Keratinocyte (primary cell): Measurements from ENCODE around the gene RBFOX1. TPM values are rescaled to one million over a fixed set of nuclear protein-coding genes. Genes with fewer than 3 reads are reported as not detected.

Experiments used
- DNase-seq: peaks from one replicate; pipeline ENCODE4 v3.0.0-alpha.2; 2011; ENCODE audit warnings: low read depth, missing footprints, low spot score
- FAIRE-seq: peaks from 2 replicates; lab custom pipeline; 2011; peaks lifted over from hg19 to GRCh38; lab: Jason Lieb, UNC
- H2AFZ ChIP-seq: 2 replicates; pipeline ENCODE4 v1.6.0; 2012; ENCODE audit warnings: low read length, control low read depth, inconsistent platforms; ENCODE audit not compliant: control insufficient read depth
- H3K27ac ChIP-seq: 2 replicates; pipeline ENCODE4 v1.5.1; 2011; ENCODE audit warnings: low read length; ENCODE audit not compliant: control insufficient read depth, insufficient read depth
- H3K27me3 ChIP-seq: 3 replicates; pipeline ENCODE4 v1.6.0; 2011; ENCODE audit warnings: low read length; ENCODE audit not compliant: control insufficient read depth, insufficient read depth; ENCODE audit errors: extremely low read depth
- H3K36me3 ChIP-seq, 2 experiments: 2 replicates in 1 of 2; 3 replicates in 1 of 2; pipeline ENCODE4 v1.5.1; 2011; ENCODE audit warnings: low read length in 2 of 2, mild to moderate bottlenecking in 1 of 2; ENCODE audit not compliant: control insufficient read depth in 2 of 2, insufficient read depth in 2 of 2; ENCODE audit errors: extremely low read depth in 1 of 2
- H3K4me1 ChIP-seq: 3 replicates; pipeline ENCODE4 v1.5.1; 2011; ENCODE audit warnings: low read length; ENCODE audit not compliant: control insufficient read depth, insufficient read depth; ENCODE audit errors: extremely low read depth
- H3K4me2 ChIP-seq: 3 replicates; pipeline ENCODE4 v1.6.0; 2011; ENCODE audit warnings: low read depth, low read length; ENCODE audit not compliant: control insufficient read depth, insufficient read depth; ENCODE audit errors: extremely low read depth
- H3K4me3 ChIP-seq, 3 experiments: fragments of 200-600 bp in 1 of 3; sonication (generic) in 1 of 3; 2 replicates in 2 of 3; 3 replicates in 1 of 3; pipeline ENCODE4 v1.5.1; 2011 to 2016; ENCODE audit warnings: low read length in 3 of 3, mild to moderate bottlenecking in 3 of 3, control low read depth in 2 of 3, inconsistent platforms in 1 of 3, low read depth in 1 of 3, mixed read lengths in 1 of 3, mixed run types in 1 of 3, moderate library complexity in 1 of 3; ENCODE audit not compliant: control insufficient read depth in 2 of 3, insufficient read depth in 2 of 3; ENCODE audit errors: extremely low read depth in 1 of 3
- H3K79me2 ChIP-seq: 2 replicates; pipeline ENCODE4 v1.6.0; 2012; ENCODE audit warnings: low read length; ENCODE audit not compliant: control insufficient read depth, insufficient read depth
- H3K9ac ChIP-seq: 3 replicates; pipeline ENCODE4 v1.6.0; 2011; ENCODE audit warnings: low read length; ENCODE audit not compliant: control insufficient read depth, insufficient read depth; ENCODE audit errors: extremely low read depth
- H3K9me1 ChIP-seq: 3 replicates; pipeline ENCODE4 v1.6.0; 2011; ENCODE audit warnings: low read length; ENCODE audit not compliant: control insufficient read depth, insufficient read depth; ENCODE audit errors: extremely low read depth
- H3K9me3 ChIP-seq: 2 replicates; pipeline ENCODE4 v1.5.1; 2012; ENCODE audit warnings: low read depth, low read length; ENCODE audit not compliant: control insufficient read depth
- H4K20me1 ChIP-seq: 3 replicates; pipeline ENCODE4 v1.6.0; 2011; ENCODE audit warnings: low read length; ENCODE audit not compliant: control insufficient read depth, insufficient read depth; ENCODE audit errors: extremely low read depth
- EZH2 ChIP-seq: IDR thresholded peaks from one replicate; pipeline ENCODE4 v1.6.1; 2012; ENCODE audit warnings: inconsistent platforms, mild to moderate bottlenecking, low read length, moderate library complexity
- dilution Hi-C: fragments of 300-500 bp; cut with MboI; formaldehyde crosslinking; loops from one replicate; pipeline ENCODE4 v1.7.0; 2020; ENCODE audit warnings: low sequenced_read_pairs; ENCODE audit not compliant: extremely low pct_ligation_motif_present
- polyA plus RNA-seq, 5 experiments: library from polyadenylated mRNA; depleted of rRNA in 3 of 5; stranded (reverse) in 3 of 5; stranded (forward) in 1 of 5; unstranded in 1 of 5; fragments of >200 nt; gene quantifications; 1 replicate in 1 of 5; 2 replicates in 3 of 5; 3 replicates in 1 of 5; pipeline versions ENCODE4 v1.2.1 to v1.2.3, GENCODE V29; 2011 to 2012; ENCODE audit warnings: missing spikeins in 2 of 5, low read depth in 1 of 5, low replicate concordance in 1 of 5
- TF ChIP-seq, protein P1 (sequence below), 3 experiments: IDR thresholded peaks in 1 of 3; conservative IDR thresholded peaks in 1 of 3; optimal IDR thresholded peaks in 1 of 3; 2 replicates in 2 of 3; 3 replicates in 1 of 3; pipeline versions ENCODE3 to v1.5.1; 2011; ENCODE audit warnings: low read length in 3 of 3, mild to moderate bottlenecking in 3 of 3, moderate library complexity in 2 of 3, control low read depth in 1 of 3, inconsistent platforms in 1 of 3; ENCODE audit not compliant: insufficient read depth in 2 of 3; ENCODE audit errors: extremely low read depth in 1 of 3

The RBFOX1 gene
- polyA plus RNA-seq, 1 donor (not counting 4 experiments of a cell fraction or from before 2014, with no cell fraction given) = not detected

DNA sequence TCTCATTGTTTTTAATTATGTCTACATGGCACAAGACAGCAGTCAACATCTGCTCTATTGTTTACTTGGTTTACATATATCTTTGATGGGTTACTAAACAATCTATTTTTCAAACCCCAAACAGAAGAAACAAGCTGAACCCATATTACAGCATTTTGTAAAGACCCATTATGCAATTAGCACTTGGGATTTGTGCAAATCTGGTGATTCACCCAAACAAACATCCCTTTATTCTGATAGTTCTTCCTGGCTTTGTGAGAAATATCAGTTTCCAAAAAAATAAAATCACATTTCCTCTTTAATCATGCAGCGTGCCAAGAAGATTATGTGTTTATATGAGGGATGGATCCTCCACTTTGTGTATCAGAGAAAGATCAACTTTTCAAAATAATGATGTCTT is 16.8 kb upstream of the RBFOX1 start:
- H3K4me1 ChIP-seq = no peaks in the 10 kb centered on the region
- H3K9me1 ChIP-seq = no peaks in the 10 kb centered on the region
- no peak overlapping the region for H3K4me2 ChIP-seq
- dilution Hi-C loops = no loop called here
- DNase-seq (no peak), FAIRE-seq (no peak)
- H2AFZ ChIP-seq = no peak overlapping the region
- no peaks in the 10 kb centered on the region for H3K27me3 ChIP-seq
- H3K79me2 ChIP-seq = no peaks in the 10 kb centered on the region
- H3K4me3 ChIP-seq = no peak overlapping the region
- no peak overlapping the region for H3K27ac ChIP-seq
- no peak overlapping the region for H3K9ac ChIP-seq
- no peaks in the 10 kb centered on the region for H4K20me1 ChIP-seq
- H3K9me3 ChIP-seq = peaks cover 5% of the 10 kb centered on the region
- TF ChIP-seq, protein P1, sequence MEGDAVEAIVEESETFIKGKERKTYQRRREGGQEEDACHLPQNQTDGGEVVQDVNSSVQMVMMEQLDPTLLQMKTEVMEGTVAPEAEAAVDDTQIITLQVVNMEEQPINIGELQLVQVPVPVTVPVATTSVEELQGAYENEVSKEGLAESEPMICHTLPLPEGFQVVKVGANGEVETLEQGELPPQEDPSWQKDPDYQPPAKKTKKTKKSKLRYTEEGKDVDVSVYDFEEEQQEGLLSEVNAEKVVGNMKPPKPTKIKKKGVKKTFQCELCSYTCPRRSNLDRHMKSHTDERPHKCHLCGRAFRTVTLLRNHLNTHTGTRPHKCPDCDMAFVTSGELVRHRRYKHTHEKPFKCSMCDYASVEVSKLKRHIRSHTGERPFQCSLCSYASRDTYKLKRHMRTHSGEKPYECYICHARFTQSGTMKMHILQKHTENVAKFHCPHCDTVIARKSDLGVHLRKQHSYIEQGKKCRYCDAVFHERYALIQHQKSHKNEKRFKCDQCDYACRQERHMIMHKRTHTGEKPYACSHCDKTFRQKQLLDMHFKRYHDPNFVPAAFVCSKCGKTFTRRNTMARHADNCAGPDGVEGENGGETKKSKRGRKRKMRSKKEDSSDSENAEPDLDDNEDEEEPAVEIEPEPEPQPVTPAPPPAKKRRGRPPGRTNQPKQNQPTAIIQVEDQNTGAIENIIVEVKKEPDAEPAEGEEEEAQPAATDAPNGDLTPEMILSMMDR (optimal IDR thresholded peaks at IDR 0.05 in 1 of 3, IDR thresholded peaks at IDR 0.05 in 1 of 3, conservative IDR thresholded peaks at IDR 0.05 in 1 of 3; ENCODE audit: extremely low read depth in 1 of 3, insufficient read depth in 2 of 3, low read length in 3 of 3) = no peak
- TF ChIP-seq EZH2 = no peak
- H3K36me3 ChIP-seq = no peaks in the 10 kb centered on the region

GRCh38 chr16:7316281-7316888 is 16.3 kb upstream of the RBFOX1 start:
- DNase-seq = no peak
- H3K4me3 ChIP-seq = no peak overlapping the region
- no peaks in the 10 kb centered on the region for H3K27me3 ChIP-seq
- no peak overlapping the region for H3K27ac ChIP-seq
- H3K4me1 ChIP-seq = no peaks in the 10 kb centered on the region
- H3K4me2 ChIP-seq = no peak overlapping the region
- no peaks in the 10 kb centered on the region for H3K79me2 ChIP-seq
- no peaks in the 10 kb centered on the region for H3K9me1 ChIP-seq
- TF ChIP-seq EZH2 = no peak
- TF ChIP-seq, protein P1 (optimal IDR thresholded peaks at IDR 0.05 in 1 of 3, IDR thresholded peaks at IDR 0.05 in 1 of 3, conservative IDR thresholded peaks at IDR 0.05 in 1 of 3; ENCODE audit: extremely low read depth in 1 of 3, insufficient read depth in 2 of 3, low read length in 3 of 3) = no peak
- peaks cover 5% of the 10 kb centered on the region for H3K9me3 ChIP-seq
- no peak for FAIRE-seq
- H3K9ac ChIP-seq = no peak overlapping the region
- H3K36me3 ChIP-seq = no peaks in the 10 kb centered on the region
- H4K20me1 ChIP-seq = no peaks in the 10 kb centered on the region
- no peak overlapping the region for H2AFZ ChIP-seq
- dilution Hi-C loops = no loop called here
